Pancreas (tissue), 10 donors: ENCODE measurements around the gene EPB41L3. TPM values are rescaled to one million over a fixed set of nuclear protein-coding genes. Genes with fewer than 3 reads are reported as not detected.

Source experiments
- ATAC-seq, 4 donors: fragments of 200-7000 bp; cut with Tn5 transposase; one replicate each; pipeline versions ENCODE4 v1.8.0 to v1.9.1; 2020; ENCODE audit warnings: mild to moderate bottlenecking in 4 of 4, moderate library complexity in 4 of 4
- DNase-seq, 6 donors: peaks; one replicate each; pipeline ENCODE4 v3.0.0-alpha.2; 2020
- FAIRE-seq: peaks from 2 replicates; lab custom pipeline; 2012; peaks lifted over from hg19 to GRCh38; lab: Jason Lieb, UNC
- H3K27ac ChIP-seq, 4 donors: fragments of 200-600 bp; sonication (generic); 1 replicate in 3 of 4; 2 replicates in 1 of 4; pipeline versions ENCODE4 v1.5.0 to v1.8.0; 2020
- H3K27me3 ChIP-seq, 4 donors: fragments of 200-600 bp; one replicate each; pipeline ENCODE4 v1.8.0; 2021
- H3K36me3 ChIP-seq, 3 donors: fragments of 200-600 bp; sonication (generic) in 1 of 3; one replicate each; pipeline versions ENCODE4 v1.5.0 to v1.8.0; 2020 to 2021
- H3K4me1 ChIP-seq, 3 donors: fragments of 200-600 bp; one replicate each; pipeline ENCODE4 v1.8.0; 2021
- H3K4me3 ChIP-seq, 4 donors: fragments of 200-600 bp; sonication (generic) in 2 of 4; one replicate each; pipeline versions ENCODE4 v1.5.0 to v1.8.0; 2020 to 2021
- H3K9me3 ChIP-seq, 4 donors: fragments of 200-600 bp; one replicate each; pipeline ENCODE4 v1.8.0; 2021
- WGBS, 2 donors: extraction: QIAGEN DNeasy Blood & Tissue Kit; methylation state at CpG; one replicate each; pipeline ENCODE4 v1.1.7; 2013; 5-methylcytosine and 5-hydroxymethylcytosine counted together
- intact Hi-C, 3 donors: fragments of 100-400 bp; cut with DNase I; formaldehyde crosslinking; loops; one replicate each; pipeline versions ENCODE4 v1.11.1 to v1.14.2; 2022
- polyA plus RNA-seq, 2 donors: library from polyadenylated mRNA; stranded (reverse); fragments of 200-250 nt; gene quantifications; one replicate each; pipeline ENCODE4 v1.2.3, GENCODE V29; 2013
- total RNA-seq, 6 donors: library from RNA; stranded (reverse); fragmentation: NEBNext Ultra II Directional in 4 of 6; extraction: Animal tissue kit (Norgen Biotek cat#: 25700) in 4 of 6; gene quantifications; one replicate each; pipeline versions ENCODE4 v1.2.1 to v1.2.4, GENCODE V29; 2021 to 2023
- TF ChIP-seq, protein P1 (sequence below), 4 donors: fragments of 200-600 bp; sonication (generic) in 3 of 4; IDR thresholded peaks; one replicate each; pipeline versions ENCODE4 v1.5.0 to v1.8.0; 2021; ENCODE audit warnings: antibody characterized with exemption in 4 of 4
- donor health status: healthy with polysubstance abuse.
- donor health status: DM: no; HTN: no; CAD: no; lungs with moderate emphysema.
- donor health status: DM: no; HTN: no; CAD: no.
- donor health status: control.
- donor health status: control.
- donor health status: Bipolar disorder and iron deficiency.
- donor health status: DM: yes; HTN: yes; CAD: no.
- donor health status: DM: no; HTN: no; CAD: no.
- donor health status: DM: no; HTN: no; CAD: no.
- donor health status: DM: yes; HTN: yes; CAD: no.

EPB41L3 gene
- total and polyA plus RNA-seq, 8 donors: 3.8 to 18.3 (median 11.1) TPM

GRCh38 chr18:5463390-5463789, 80.4 kb downstream of the EPB41L3 start:
- no peak overlapping the region for H3K4me3 ChIP-seq
- no peaks in the 10 kb centered on the region for H3K27me3 ChIP-seq
- TF ChIP-seq, protein P1, sequence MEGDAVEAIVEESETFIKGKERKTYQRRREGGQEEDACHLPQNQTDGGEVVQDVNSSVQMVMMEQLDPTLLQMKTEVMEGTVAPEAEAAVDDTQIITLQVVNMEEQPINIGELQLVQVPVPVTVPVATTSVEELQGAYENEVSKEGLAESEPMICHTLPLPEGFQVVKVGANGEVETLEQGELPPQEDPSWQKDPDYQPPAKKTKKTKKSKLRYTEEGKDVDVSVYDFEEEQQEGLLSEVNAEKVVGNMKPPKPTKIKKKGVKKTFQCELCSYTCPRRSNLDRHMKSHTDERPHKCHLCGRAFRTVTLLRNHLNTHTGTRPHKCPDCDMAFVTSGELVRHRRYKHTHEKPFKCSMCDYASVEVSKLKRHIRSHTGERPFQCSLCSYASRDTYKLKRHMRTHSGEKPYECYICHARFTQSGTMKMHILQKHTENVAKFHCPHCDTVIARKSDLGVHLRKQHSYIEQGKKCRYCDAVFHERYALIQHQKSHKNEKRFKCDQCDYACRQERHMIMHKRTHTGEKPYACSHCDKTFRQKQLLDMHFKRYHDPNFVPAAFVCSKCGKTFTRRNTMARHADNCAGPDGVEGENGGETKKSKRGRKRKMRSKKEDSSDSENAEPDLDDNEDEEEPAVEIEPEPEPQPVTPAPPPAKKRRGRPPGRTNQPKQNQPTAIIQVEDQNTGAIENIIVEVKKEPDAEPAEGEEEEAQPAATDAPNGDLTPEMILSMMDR (IDR thresholded peaks at IDR 0.05): no peak
- DNase-seq: peak in 1 of 6 donors; percentile 44
- H3K27ac ChIP-seq: no peak overlapping the region
- H3K36me3 ChIP-seq: no peaks in the 10 kb centered on the region
- no peaks in the 10 kb centered on the region for H3K9me3 ChIP-seq
- no peak for FAIRE-seq
- peak in 3 of 4 donors; percentile 64 to 78 (median 74) for ATAC-seq
- intact Hi-C loops: no loop called here
- WGBS, 2 donors: 83% methylated on average over 5 of the region's 5 CpGs
- H3K4me1 ChIP-seq: no peaks in the 10 kb centered on the region

- no peak overlapping the region for H3K27ac ChIP-seq
- DNase-seq: no peak
- no peaks in the 10 kb centered on the region for H3K27me3 ChIP-seq
- no peaks in the 10 kb centered on the region for H3K4me1 ChIP-seq
- intact Hi-C loops: no loop called here
- H3K36me3 ChIP-seq: no peaks in the 10 kb centered on the region
- WGBS, 2 donors: 86 to 87% methylated on average over 4 of the region's 4 CpGs
- TF ChIP-seq, protein P1 (IDR thresholded peaks at IDR 0.05): no peak
- H3K4me3 ChIP-seq: no peak overlapping the region
- FAIRE-seq: no peak
- ATAC-seq: no peak
- no peaks in the 10 kb centered on the region for H3K9me3 ChIP-seq
Measured at GRCh38 chr18:5462227-5462626, 81.6 kb downstream of the EPB41L3 start.

DNA sequence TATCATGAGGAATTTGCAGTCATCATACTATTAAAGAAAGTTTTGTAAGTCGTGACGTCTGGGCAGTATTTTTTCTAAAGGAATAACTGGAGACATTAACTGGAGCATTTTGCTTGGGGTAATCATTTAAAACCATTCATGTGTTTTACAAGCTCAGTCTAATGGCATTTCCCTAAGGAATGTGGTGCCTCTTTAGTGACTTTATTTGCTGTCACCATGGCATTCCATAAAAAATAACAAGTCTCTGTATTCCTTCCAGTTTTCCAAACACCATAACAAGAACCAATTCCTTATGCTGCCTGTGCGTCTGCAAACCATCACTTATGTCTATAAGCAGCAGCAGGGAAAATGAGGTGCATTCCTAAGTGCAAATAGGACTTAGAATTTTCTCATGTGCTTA, 82.8 kb downstream of the EPB41L3 start:
- ATAC-seq: no peak
- H3K27me3 ChIP-seq: no peaks in the 10 kb centered on the region
- no peak for FAIRE-seq
- H3K4me3 ChIP-seq: no peak overlapping the region
- no peak for DNase-seq
- TF ChIP-seq, protein P1 (IDR thresholded peaks at IDR 0.05): no peak
- no peak overlapping the region for H3K27ac ChIP-seq
- intact Hi-C loops: no loop called here
- no peaks in the 10 kb centered on the region for H3K4me1 ChIP-seq
- no peaks in the 10 kb centered on the region for H3K36me3 ChIP-seq
- 69 to 72% methylated on average over 3 of the region's 3 CpGs for WGBS, 2 donors
- no peaks in the 10 kb centered on the region for H3K9me3 ChIP-seq

GRCh38 chr18:5457462-5457957, 86.3 kb downstream of the EPB41L3 start:
- Histone ChIP-seq H3K36me3 (no peaks in the 10 kb centered on the region), H3K4me3 (no peak overlapping the region), H3K4me1 (no peaks in the 10 kb centered on the region), H3K9me3 (no peaks in the 10 kb centered on the region), H3K27ac (no peak overlapping the region), H3K27me3 (no peaks in the 10 kb centered on the region)
- DNase-seq (no peak), ATAC-seq (peak in 1 of 4 donors; percentile 20), FAIRE-seq (no peak)
- WGBS, 2 donors: 76 to 78% methylated on average over 7 of the region's 7 CpGs
- TF ChIP-seq, protein P1 (IDR thresholded peaks at IDR 0.05): no peak
- intact Hi-C loops: no loop called here

GRCh38 chr18:5456577-5457461, 87.0 kb downstream of the EPB41L3 start:
- 46 to 58% methylated on average over 15 of the region's 15 CpGs for WGBS, 2 donors
- H3K27me3 ChIP-seq: no peaks in the 10 kb centered on the region
- H3K9me3 ChIP-seq: no peaks in the 10 kb centered on the region
- intact Hi-C loops: no loop called here
- no peaks in the 10 kb centered on the region for H3K4me1 ChIP-seq
- TF ChIP-seq, protein P1 (IDR thresholded peaks at IDR 0.05): no peak
- H3K4me3 ChIP-seq: no peak overlapping the region
- FAIRE-seq (no peak), ATAC-seq (peak in 3 of 4 donors; percentile 81 to 89 (median 81)), DNase-seq (no peak)
- H3K36me3 ChIP-seq: no peaks in the 10 kb centered on the region
- H3K27ac ChIP-seq: no peak overlapping the region
